ENCODE results near the gene POLK. TPM values are rescaled to one million over a fixed set of nuclear protein-coding genes. Genes with fewer than 3 reads are reported as not detected.

Gene POLK
- total and polyA plus RNA-seq, 2 of the 4 experiments (the other 2 are of a cell fraction), result 10.4 to 24.4 TPM

- POLR2A ChIA-PET (ENCODE audit: unreplicated experiment), result no interaction called here
- Histone ChIP-seq H4K20me1 (ENCODE audit: insufficient read depth, low read length) (no peaks in the 10 kb centered on the region), H3K4me3 (ENCODE audit: insufficient read depth, low read depth, low read length) (peak within 1 kb of the TSS; percentile 40), H2BK20ac (ENCODE audit: low read depth, low read length) (no peak within 1 kb of the TSS), H3K27ac (ENCODE audit: insufficient read depth, low read length) (peak within 1 kb of the TSS; percentile 5; the same call in 1 of the 2 replicates), H3K9ac (ENCODE audit: low read depth, low read length) (peak within 1 kb of the TSS; percentile 52), H4K5ac (ENCODE audit: low read depth, low read length) (no peak within 1 kb of the TSS), H2AK9ac (replicated peaks; ENCODE audit: low read depth, low read length, poor library complexity) (peak within 1 kb of the TSS; percentile 70), H4K8ac (ENCODE audit: low read depth in 2 of 2, low read length in 2 of 2) (peak within 1 kb of the TSS; percentile 35 to 67; a peak in 3 of 4 replicates), H3K9me1 (ENCODE audit: insufficient read depth, low read length) (no peaks in the 10 kb centered on the region), H2BK15ac (ENCODE audit: low read depth, low read length) (no peak within 1 kb of the TSS), H3K18ac (ENCODE audit: low read depth, low read length) (peak within 1 kb of the TSS; percentile 11; the same call in 1 of the 2 replicates), H3K4ac (ENCODE audit: low read depth, low read length) (peak within 1 kb of the TSS; percentile 77), H3K27me3 (ENCODE audit: control insufficient read depth, insufficient read depth, low read length) (no peaks in the 10 kb centered on the region), H3K14ac (replicated peaks; ENCODE audit: low read depth, low read length) (peak within 1 kb of the TSS; percentile 57; the same call in 1 of the 2 replicates), H3K36me3 (ENCODE audit: control insufficient read depth, insufficient read depth, low read length) (no peaks in the 10 kb centered on the region), H2AK5ac (ENCODE audit: low read depth, low read length) (no peak within 1 kb of the TSS), H3K23ac (ENCODE audit: low read depth, low read length) (peak within 1 kb of the TSS; percentile 59), H3K79me1 (ENCODE audit: low read depth in 1 of 2, low read length in 2 of 2) (no peaks in the 10 kb centered on the region), H2BK120ac (ENCODE audit: low read depth, low read length) (peak within 1 kb of the TSS; percentile 3), H4K91ac (ENCODE audit: insufficient read depth, low read depth, low read length) (no peak within 1 kb of the TSS; the same call in 1 of the 2 replicates), H3K4me2 (ENCODE audit: low read depth, low read length) (peak within 1 kb of the TSS; percentile 87), H3K56ac (ENCODE audit: extremely low read depth, insufficient read depth, low read length) (no peak within 1 kb of the TSS; the same call in 1 of the 2 replicates), H2BK5ac (ENCODE audit: low read depth, low read length, poor library complexity, severe bottlenecking) (no peak within 1 kb of the TSS), H2AFZ (replicated peaks; ENCODE audit: low read length, poor library complexity) (peak within 1 kb of the TSS; percentile 89), H3K9me3 (ENCODE audit: control insufficient read depth, insufficient read depth, low read length) (no peaks in the 10 kb centered on the region), H3K4me1 (ENCODE audit: control insufficient read depth, insufficient read depth, low read length) (no peaks in the 10 kb centered on the region)
- BruUV-seq (replicated peaks), result no TSS peak
- dilution Hi-C loops (cut with HindIII; ENCODE audit: low sequenced_read_pairs, unreplicated experiment), result no loop called here
- DNase-seq, result peak; percentile 65
- 6% methylated on average over 18 of the region's 52 CpGs; no CpG with 5 or more reads in 1 of the 2 experiments for WGBS, 2 experiments (ENCODE audit: extremely low coverage in 2 of 2, insufficient read length in 1 of 2)
- in situ Hi-C loops (cut with MboI; ENCODE audit: low sequenced_read_pairs), result no loop called here
- ATAC-seq (ENCODE audit: low read depth), result peak; percentile 82
- TF ChIP-seq USF2 (IDR thresholded peaks at IDR 0.05; ENCODE audit: low read depth, low read length) (no peak), FOS (IDR thresholded peaks at IDR 0.05; ENCODE audit: low read depth, low read length) (peak; percentile 41), MAZ (IDR thresholded peaks at IDR 0.05; ENCODE audit: borderline replicate concordance, low read depth, low read length) (no peak), MXI1 (IDR thresholded peaks at IDR 0.05; ENCODE audit: borderline replicate concordance, low read depth, low read length) (no peak)
- intact Hi-C loops (cut with micrococcal nuclease), result no loop called here
- CTCF ChIA-PET, result no interaction called here
Measured at GRCh38 chr5:75611311-75612225, 99.9 kb downstream of the POLK start, which contains the start of gene ANKDD1B. TSS of gene ANKDD1B (plus strand) at chr5:75611453. CDS start at chr5:75611635, 182 bp downstream.
